Aorta (tissue), 5 donors: ENCODE data around the gene SNTA1. TPM values are rescaled to one million over a fixed set of nuclear protein-coding genes. Genes with fewer than 3 reads are reported as not detected.
"Not testable (repeated sequence)": the region's sequence is repeated elsewhere in the genome, so short reads cannot be mapped to it uniquely, and the experiment has no call there.

ENCODE experiments used
- ATAC-seq: fragments of 200-7000 bp; cut with Tn5 transposase; one replicate; pipeline ENCODE4 v1.9.1; 2022; ENCODE audit warnings: moderate library complexity; ENCODE audit not compliant: low FRiP score
- DNase-seq, 2 donors: peaks; one replicate each; pipeline ENCODE4 v3.0.0-alpha.2; 2020
- H3K27ac ChIP-seq, 2 donors: one replicate each; pipeline ENCODE4 v1.5.1; 2013; ENCODE audit warnings: low read length in 2 of 2, mild to moderate bottlenecking in 2 of 2, moderate library complexity in 2 of 2, control low read depth in 1 of 2, inconsistent platforms in 1 of 2, low read depth in 1 of 2
- H3K27me3 ChIP-seq, 2 donors: one replicate each; pipeline ENCODE4 v1.6.1; 2013; ENCODE audit warnings: control low read depth in 1 of 2, low read length in 1 of 2, mild to moderate bottlenecking in 1 of 2, moderate library complexity in 1 of 2; ENCODE audit not compliant: insufficient read depth in 2 of 2, control insufficient read depth in 1 of 2
- H3K36me3 ChIP-seq, 2 donors: one replicate each; pipeline ENCODE4 v1.6.1; 2013; ENCODE audit warnings: control low read depth in 1 of 2, low read length in 1 of 2, mild to moderate bottlenecking in 1 of 2; ENCODE audit not compliant: insufficient read depth in 2 of 2, control insufficient read depth in 1 of 2
- H3K4me1 ChIP-seq, 2 donors: one replicate each; pipeline ENCODE4 v1.6.1; 2013; ENCODE audit warnings: low read length in 2 of 2, control low read depth in 1 of 2, mild to moderate bottlenecking in 1 of 2, moderate library complexity in 1 of 2; ENCODE audit not compliant: insufficient read depth in 2 of 2, control insufficient read depth in 1 of 2
- H3K4me3 ChIP-seq, 2 donors: one replicate each; pipeline ENCODE4 v1.5.1; 2013; ENCODE audit warnings: low read length in 2 of 2, control low read depth in 1 of 2, mild to moderate bottlenecking in 1 of 2
- H3K9me3 ChIP-seq: one replicate; pipeline ENCODE4 v1.6.1; 2013; ENCODE audit warnings: mild to moderate bottlenecking, low read length; ENCODE audit not compliant: control insufficient read depth
- WGBS, 2 donors: extraction: QIAGEN DNeasy Blood & Tissue Kit; methylation state at CpG; one replicate each; pipeline ENCODE4 v1.1.7; 2013; 5-methylcytosine and 5-hydroxymethylcytosine counted together
- intact Hi-C, 2 donors: fragments of 100-400 bp; cut with DNase I; formaldehyde crosslinking; loops; one replicate each; pipeline versions ENCODE4 v1.14.2 to v1.15.0; 2022
- polyA plus RNA-seq, 2 donors: library from polyadenylated mRNA; stranded (reverse); fragments of 200-250 nt; gene quantifications; one replicate each; pipeline ENCODE4 v1.2.3, GENCODE V29; 2013
- total RNA-seq, 2 donors: library from RNA; stranded (reverse); fragmentation: NEBNext Ultra II Directional; extraction: Animal tissue kit (Norgen Biotek cat#: 25700); gene quantifications; one replicate each; pipeline ENCODE4 v1.2.1, GENCODE V29; 2021
- donor health status: healthy with polysubstance abuse.
- donor health status: Bipolar disorder and iron deficiency.
- donor health status: DM: no; HTN: no; CAD: no.
- donor health status: DM: no; HTN: no; CAD: no.
- donor health status: DM: yes; HTN: yes; CAD: no.

The SNTA1 gene
- total and polyA plus RNA-seq, 4 donors = 37.5 to 61.4 (median 44.8) TPM

- Histone ChIP-seq H3K4me1 (no peaks in the 10 kb centered on the region), H3K9me3 (no peaks in the 10 kb centered on the region), H3K27me3 (no peaks in the 10 kb centered on the region), H3K27ac (no peak overlapping the region), H3K4me3 (no peak overlapping the region), H3K36me3 (no peaks in the 10 kb centered on the region)
- intact Hi-C loops = no loop called here
- DNase-seq = no peak
- no peak for ATAC-seq
- WGBS, 2 donors = 53 to 59% methylated on average over 6 of the region's 6 CpGs
Observed at GRCh38 chr20:33399924-33400323, 43.6 kb downstream of the SNTA1 start.

GRCh38 chr20:33394718-33395117 is 48.8 kb downstream of the SNTA1 start:
- 84 to 85% methylated on average over 4 of the region's 4 CpGs for WGBS, 2 donors
- intact Hi-C loops = no loop called here
- DNase-seq (no peak), ATAC-seq (no peak)
- Histone ChIP-seq H3K4me1 (no peaks in the 10 kb centered on the region), H3K9me3 (no peaks in the 10 kb centered on the region), H3K27ac (no peak overlapping the region), H3K36me3 (peaks cover 0 to 1% of the 10 kb centered on the region in 2 donors), H3K27me3 (no peaks in the 10 kb centered on the region), H3K4me3 (no peak overlapping the region)

GRCh38 chr20:33393609-33394008 is 50.0 kb downstream of the SNTA1 start:
- 87 to 89% methylated on average over 4 of the region's 4 CpGs for WGBS, 2 donors
- peaks cover 0 to 1% of the 10 kb centered on the region in 2 donors for H3K36me3 ChIP-seq
- H3K4me3 ChIP-seq = no peak overlapping the region
- H3K9me3 ChIP-seq = no peaks in the 10 kb centered on the region
- no peak overlapping the region for H3K27ac ChIP-seq
- H3K4me1 ChIP-seq = no peaks in the 10 kb centered on the region
- intact Hi-C loops = no loop called here
- no peaks in the 10 kb centered on the region for H3K27me3 ChIP-seq
- DNase-seq (no peak), ATAC-seq (no peak)

GRCh38 chr20:33391722-33392415 is 51.7 kb downstream of the SNTA1 start:
- DNase-seq (no peak), ATAC-seq (no peak)
- Histone ChIP-seq H3K4me3 (no peak overlapping the region), H3K4me1 (no peaks in the 10 kb centered on the region), H3K36me3 (peaks cover 0 to 3% of the 10 kb centered on the region in 2 donors), H3K27me3 (no peaks in the 10 kb centered on the region), H3K9me3 (no peaks in the 10 kb centered on the region), H3K27ac (no peak overlapping the region)
- WGBS, 2 donors = 70 to 75% methylated on average over 9 of the region's 9 CpGs
- intact Hi-C loops = no loop called here

GRCh38 chr20:33389326-33389725 is 54.2 kb downstream of the SNTA1 start:
- H3K9me3 ChIP-seq, H3K36me3 ChIP-seq, intact Hi-C loops, H3K4me1 ChIP-seq, H3K27me3 ChIP-seq, ATAC-seq, H3K27ac ChIP-seq, H3K4me3 ChIP-seq, DNase-seq: not testable (repeated sequence)
- 96 to 97% methylated on average over 18 to 36 of the region's 36 CpGs for WGBS, 2 donors

GRCh38 chr20:33388268-33388667 is 55.3 kb downstream of the SNTA1 start:
- Histone ChIP-seq H3K4me1 (no peaks in the 10 kb centered on the region), H3K36me3 (peaks cover 0 to 9% of the 10 kb centered on the region in 2 donors), H3K27ac (no peak overlapping the region), H3K4me3 (no peak overlapping the region), H3K9me3 (no peaks in the 10 kb centered on the region), H3K27me3 (no peaks in the 10 kb centered on the region)
- ATAC-seq (no peak), DNase-seq (no peak)
- WGBS, 2 donors = 96 to 100% methylated on average over 1 to 3 of the region's 3 CpGs
- intact Hi-C loops = no loop called here

GRCh38 chr20:33387177-33387576 is 56.4 kb downstream of the SNTA1 start:
- H3K4me1 ChIP-seq = no peaks in the 10 kb centered on the region
- DNase-seq (no peak), ATAC-seq (no peak)
- no peaks in the 10 kb centered on the region for H3K27me3 ChIP-seq
- intact Hi-C loops = no loop called here
- H3K9me3 ChIP-seq = no peaks in the 10 kb centered on the region
- no peak overlapping the region for H3K4me3 ChIP-seq
- 25 to 30% methylated on average over 7 of the region's 7 CpGs for WGBS, 2 donors
- no peak overlapping the region for H3K27ac ChIP-seq
- peaks cover 0 to 9% of the 10 kb centered on the region in 2 donors for H3K36me3 ChIP-seq

- Histone ChIP-seq H3K4me1 (no peaks in the 10 kb centered on the region), H3K9me3 (no peaks in the 10 kb centered on the region), H3K27me3 (no peaks in the 10 kb centered on the region), H3K27ac (no peak overlapping the region), H3K4me3 (no peak overlapping the region), H3K36me3 (peaks cover 0 to 9% of the 10 kb centered on the region in 2 donors)
- intact Hi-C loops = no loop called here
- no peak for ATAC-seq
- no peak for DNase-seq
- WGBS, 2 donors = 96 to 97% methylated on average over 1 of the region's 1 CpG
Observed at GRCh38 chr20:33386673-33387072, 56.9 kb downstream of the SNTA1 start.

- no peak overlapping the region for H3K4me3 ChIP-seq
- H3K36me3 ChIP-seq = peaks cover 5 to 6% of the 10 kb centered on the region in 2 donors
- WGBS, 2 donors = 96% methylated on average over 2 of the region's 2 CpGs
Observed at GRCh38 chr20:33377366-33377765, 66.2 kb downstream of the SNTA1 start.

More at GRCh38 chr20:33377366-33377765, 66.2 kb downstream of the SNTA1 start:
- Histone ChIP-seq H3K27me3 (no peaks in the 10 kb centered on the region), H3K27ac (no peak overlapping the region), H3K4me1 (no peaks in the 10 kb centered on the region), H3K9me3 (no peaks in the 10 kb centered on the region)
- intact Hi-C loops = no loop called here
- no peak for DNase-seq
- ATAC-seq = no peak
